Hematopoietic multipotent progenitor cell treated with erythropoietin and hydrocortisone succinate and interleukin-3 and kit ligand, for 17 days (in vitro differentiated cells): ENCODE results near the gene DCDC2B.
"Not testable (repeated sequence)": the region's sequence is repeated elsewhere in the genome, so short reads cannot be mapped to it uniquely, and the experiment has no call there.

ENCODE experiments used
- DNase-seq: peaks from one replicate; pipeline ENCODE4 v3.0.0-alpha.2; 2015; ENCODE audit warnings: low spot score

The DCDC2B gene

DNA sequence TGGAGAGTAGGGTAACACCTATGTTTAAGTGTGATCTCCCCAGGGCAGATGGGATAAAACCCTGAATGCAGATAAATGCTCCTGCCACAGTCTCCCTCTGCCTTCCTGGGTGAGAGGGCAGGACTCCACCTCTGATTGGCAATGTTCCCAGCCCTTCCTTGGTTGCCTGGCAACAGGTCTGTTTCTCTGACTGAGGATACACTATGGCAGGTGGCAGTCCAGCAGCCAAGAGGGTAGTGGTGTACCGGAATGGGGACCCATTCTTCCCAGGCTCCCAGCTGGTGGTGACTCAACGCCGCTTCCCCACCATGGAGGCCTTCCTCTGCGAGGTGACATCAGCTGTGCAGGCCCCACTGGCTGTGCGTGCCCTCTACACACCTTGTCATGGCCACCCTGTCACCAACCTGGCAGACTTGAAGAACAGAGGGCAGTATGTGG is at the start of gene DCDC2B:
DCDC2B (plus strand) TSS at position 199 of the 438 bp plus-strand sequence; CDS start at position 204, 5 bp downstream.
- DNase-seq = peak; percentile 87

DNA sequence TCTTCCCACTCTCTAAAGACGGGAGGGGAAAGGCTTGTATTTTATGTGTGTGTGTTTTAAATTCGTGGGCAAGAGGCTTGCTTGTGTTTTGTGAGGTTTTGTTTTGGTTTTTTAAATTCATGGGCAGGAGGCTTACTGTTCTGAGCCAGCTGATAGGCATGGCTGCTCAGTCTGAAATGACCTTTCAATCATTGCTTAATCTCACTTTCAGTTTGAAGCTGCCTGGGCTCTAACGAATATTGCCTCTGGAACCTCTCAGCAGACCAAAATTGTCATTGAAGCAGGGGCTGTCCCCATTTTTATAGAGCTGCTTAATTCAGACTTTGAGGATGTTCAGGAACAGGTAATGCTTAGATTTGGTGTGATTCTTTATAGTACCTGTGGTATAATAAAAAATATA is 49.7 kb upstream of the DCDC2B start:
- DNase-seq = no peak

DNA sequence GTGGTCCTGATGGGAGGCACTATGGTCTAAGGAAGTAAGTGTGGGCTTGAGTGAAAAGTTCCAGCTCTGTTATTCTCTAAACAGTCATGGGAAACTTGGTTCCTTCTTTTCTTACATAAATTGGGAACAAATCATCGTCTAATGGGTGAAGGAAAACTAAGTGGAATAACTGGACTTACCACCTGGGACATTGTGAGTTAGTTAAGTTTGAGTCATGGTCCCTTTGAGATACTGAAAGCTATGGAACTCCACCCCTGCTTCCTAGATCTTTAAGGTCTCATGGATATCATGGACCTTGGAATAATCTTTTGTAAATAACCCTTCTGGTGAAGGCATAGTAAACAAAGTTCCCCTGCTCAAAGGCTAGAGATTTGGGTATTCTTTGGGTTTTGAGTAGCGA is 45.5 kb upstream of the DCDC2B start:
- no peak for DNase-seq

DNA sequence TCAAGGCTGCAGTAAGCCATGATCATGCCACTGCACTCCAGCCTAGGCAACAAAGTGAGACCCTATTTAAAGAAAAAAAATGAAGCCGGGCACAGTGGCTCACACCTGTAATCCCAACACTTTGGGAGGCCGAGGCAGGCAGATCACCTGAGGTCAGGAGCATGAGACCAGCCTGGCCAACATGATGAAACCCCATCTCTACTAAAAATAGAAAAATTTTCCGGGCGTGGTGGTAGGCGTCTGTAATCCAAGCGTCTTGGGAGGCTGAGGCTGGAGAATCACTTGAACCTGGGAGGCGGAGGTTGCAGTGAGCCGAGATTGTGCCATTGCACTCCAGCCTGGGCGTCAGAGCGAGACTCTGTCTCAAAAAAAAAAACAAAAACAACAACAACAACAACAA is 43.3 kb upstream of the DCDC2B start:
- not testable (repeated sequence) for DNase-seq

DNA sequence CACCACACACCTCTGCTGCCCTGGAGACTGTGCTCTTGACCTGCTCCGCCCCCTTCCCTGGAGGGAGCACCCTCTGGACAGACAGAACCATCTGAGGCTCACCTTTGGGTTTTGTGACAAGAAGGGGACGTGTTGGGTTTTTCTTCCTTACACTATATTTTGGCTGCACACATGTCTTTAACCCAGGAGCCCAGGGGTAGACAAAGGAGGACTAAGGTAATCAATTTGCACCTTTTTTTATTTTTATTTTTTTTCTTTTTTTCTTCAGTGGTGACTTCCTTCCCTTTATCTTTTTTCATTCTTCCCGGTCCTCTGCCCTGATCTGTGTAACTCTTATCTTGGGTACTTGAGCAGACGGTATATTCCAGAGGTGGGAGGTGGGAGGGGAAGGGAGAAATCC is 37.9 kb upstream of the DCDC2B start:
- DNase-seq = no peak

DNA sequence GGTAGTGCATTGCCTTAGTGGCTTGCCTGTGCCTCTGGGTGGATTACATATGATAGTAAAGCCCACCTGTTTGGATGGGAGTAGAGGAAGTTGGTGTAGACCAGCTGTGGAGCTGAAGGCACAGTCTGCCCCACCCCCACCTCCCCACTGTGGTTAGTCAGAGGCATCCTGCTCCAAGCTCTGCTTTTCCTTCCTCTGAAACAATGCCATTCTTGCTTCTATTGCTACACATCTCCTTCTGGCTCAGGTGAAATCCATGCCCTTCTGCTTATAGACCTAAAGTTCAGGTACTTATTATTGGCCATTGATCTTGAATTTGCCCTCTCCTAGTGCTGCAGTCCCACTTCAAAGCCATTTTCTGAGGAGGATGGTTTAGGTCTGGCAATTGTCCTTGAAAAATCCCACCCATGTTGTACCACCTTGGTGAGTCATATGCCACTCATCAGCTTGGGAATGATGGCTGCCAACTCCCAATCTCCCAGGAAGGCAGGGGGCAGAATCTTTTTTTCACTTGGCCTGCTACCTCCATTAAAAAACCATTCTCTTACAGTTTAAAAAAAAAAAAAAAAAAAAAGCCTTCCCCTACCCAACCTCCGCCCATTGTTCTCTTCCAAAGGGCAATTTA is 36.2 kb upstream of the DCDC2B start:
- DNase-seq = no peak

DNA sequence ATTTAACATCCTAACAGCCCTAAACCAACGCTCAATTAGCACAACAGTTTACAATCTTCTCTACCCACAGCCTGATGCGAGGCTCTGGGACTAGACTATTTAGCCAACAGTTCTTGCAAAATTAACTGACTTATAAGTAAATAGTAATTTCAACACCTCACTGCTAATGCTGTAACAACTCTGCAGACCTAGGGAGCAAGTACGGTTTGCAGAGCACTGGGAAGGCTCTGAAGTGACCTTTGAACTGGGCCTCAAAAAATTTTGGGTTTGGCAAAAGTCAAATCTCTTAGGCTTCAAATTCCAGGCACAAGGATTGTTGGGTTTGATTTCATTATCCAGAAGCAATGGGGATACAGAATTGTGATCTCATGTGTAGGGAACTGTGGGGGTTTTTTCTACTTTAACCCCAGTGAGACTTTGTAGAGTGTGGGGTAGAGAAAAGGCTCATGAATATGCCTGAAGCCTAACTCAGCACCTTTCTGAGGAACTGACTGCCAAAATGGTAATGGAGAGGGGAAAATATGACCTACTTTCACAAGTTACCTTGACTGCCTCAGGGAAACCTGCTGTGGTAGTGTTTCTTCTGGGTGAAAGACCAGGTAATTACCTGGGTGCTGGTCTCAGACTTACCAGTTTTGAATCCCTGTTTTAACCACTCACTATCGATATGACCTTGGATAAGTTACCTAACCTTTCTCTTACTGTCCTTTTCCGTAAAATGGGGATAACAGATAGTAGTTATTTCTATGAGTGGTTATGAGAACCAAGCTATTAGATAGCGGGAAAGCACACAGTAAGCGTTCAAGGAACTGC is 30.3 kb upstream of the DCDC2B start:
- DNase-seq = no peak

DNA sequence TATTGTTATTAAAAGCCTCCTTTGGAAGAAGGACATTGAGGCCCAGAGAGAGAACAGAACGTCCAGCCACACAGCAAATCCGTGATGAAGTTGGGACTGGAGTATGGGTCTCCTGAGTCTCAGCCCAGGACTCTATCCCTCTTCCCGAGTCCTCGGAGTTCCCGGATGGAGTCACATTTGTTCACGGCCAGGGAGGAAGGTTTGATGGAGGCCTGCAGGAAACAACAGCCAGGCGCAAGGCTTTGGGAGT is 29.8 kb upstream of the DCDC2B start:
- DNase-seq = no peak

DNA sequence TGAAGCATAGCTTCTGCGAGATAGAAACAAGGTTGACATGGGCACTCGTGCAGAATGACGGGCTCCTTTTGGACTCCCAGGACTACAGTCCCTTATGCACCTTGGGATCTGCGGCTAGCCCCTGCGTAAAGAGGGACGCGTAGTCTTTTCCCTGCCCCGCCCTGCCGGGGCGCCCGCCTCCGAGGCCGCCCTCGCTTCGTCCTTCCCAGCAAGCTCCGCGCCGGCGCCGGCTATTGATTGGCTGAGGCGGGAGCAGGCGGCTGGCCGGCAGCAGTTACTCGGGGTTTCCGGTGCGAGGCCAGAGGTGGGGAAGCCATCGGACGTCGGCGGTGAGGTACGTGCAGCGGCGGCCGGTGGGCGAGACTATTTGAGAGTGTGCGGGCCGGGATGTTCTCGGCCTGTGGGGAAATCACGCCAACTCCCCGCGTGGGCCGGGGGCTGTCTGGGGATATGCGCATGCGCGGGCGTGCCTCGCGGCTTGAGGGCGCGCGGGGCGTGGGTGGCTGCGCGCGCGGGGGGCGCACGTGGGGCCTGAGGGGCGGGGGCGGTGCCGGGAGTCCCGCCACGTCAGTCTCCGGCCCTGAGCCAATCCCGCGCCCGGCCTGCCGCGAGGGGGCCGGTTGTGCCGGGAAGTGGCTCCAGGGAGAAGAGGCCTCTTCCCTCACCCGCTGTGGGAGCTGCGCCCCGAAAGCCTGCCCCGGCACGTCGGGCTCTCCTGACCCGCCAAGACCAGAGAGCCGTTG is 29.3 kb upstream of the DCDC2B start, which contains the start of gene TXLNA:
TXLNA (plus strand) TSS at position 233 of the 743 bp plus-strand sequence. CDS start 671 bp downstream, outside the sequence.
- DNase-seq = peak; percentile 84

DNA sequence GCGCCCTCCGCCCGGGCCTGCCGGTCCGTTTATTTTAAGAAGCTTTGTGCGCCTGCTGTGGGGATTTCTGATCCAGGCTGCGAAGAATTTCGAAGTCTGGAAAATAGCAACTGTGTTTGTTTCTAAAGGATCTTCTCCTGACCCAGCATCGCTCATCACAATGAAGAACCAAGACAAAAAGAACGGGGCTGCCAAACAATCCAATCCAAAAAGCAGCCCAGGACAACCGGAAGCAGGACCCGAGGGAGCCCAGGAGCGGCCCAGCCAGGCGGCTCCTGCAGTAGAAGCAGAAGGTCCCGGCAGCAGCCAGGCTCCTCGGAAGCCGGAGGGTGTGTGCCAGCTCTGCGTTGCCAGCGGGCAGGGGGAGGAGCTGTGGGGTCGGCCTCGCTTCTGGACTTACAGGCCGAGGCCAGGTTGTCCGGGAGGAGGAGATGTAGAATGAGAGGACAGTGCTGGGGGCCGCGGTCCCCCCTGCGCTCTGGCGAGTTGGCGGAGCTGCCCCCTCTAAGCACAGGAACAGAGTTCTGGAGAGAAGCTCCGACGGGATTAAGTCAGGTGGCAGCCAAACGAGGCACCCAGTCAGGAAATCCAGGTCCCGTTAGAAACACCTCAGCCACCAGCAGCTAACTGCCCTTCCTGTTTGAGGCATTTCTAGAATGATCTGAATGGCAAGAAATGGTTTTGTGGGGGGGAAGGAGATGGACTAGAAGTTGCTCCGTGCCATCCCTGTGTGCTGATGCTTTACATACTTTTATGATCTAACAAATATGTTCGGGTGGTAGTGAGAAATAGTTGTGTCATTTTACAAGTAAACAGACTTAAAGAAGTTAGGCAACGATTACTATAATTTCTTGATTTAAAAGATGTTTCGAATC is 28.5 kb upstream of the DCDC2B start:
- peak; percentile 22 for DNase-seq

DNA sequence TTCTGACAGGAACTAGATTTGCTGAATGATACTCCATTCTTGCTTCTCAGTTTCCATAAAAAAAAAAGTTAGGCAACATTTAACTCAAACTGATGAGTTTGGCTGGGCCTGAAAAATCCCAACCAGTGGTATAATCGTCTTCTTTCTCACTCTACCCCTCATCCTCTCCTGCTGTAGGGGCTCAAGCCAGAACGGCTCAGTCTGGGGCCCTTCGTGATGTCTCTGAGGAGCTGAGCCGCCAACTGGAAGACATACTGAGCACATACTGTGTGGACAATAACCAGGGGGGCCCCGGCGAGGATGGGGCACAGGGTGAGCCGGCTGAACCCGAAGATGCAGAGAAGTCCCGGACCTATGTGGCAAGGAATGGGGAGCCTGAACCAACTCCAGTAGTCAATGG is 27.8 kb upstream of the DCDC2B start:
- DNase-seq = no peak

DNA sequence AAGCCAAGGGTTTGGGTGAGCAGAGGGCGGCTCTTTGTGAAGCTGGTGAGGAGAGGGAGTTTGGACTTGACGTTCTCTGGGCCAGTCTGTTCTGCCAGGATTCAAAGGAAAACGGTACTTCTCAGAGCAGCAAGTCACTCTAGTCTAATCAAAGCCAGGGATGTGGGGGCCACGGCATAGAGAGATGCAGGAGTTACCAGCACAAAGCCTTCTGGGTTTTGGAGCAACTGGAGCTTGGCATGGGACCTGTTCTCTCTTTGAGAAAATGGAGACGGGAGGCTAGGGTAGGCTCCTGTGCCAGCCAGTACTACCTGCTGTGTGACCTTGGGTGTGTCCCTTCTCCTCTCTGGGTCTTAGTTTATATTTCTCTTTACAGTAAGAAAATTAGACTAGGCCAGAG is 27.3 kb upstream of the DCDC2B start:
- no peak for DNase-seq

DNA sequence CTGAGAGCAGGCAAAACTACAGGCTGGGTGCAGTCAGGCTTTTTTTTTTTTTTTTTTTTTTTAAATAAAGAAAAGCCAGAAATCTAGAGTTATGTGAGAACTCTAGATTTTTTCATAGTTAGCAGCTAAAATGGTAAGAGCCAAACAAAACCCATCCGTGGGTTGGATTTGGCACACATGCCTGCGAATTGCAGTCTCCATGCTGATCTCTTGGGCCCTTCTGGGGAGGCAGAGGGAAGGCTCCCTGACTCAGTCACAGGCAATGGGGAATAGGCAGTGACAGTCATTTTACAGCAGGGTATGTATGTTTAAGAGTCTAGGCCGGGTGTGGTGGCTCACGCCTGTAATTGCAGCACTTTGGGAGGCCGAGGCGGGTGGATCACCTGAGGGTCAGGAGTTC is 26.8 kb upstream of the DCDC2B start:
- DNase-seq = no peak

DNA sequence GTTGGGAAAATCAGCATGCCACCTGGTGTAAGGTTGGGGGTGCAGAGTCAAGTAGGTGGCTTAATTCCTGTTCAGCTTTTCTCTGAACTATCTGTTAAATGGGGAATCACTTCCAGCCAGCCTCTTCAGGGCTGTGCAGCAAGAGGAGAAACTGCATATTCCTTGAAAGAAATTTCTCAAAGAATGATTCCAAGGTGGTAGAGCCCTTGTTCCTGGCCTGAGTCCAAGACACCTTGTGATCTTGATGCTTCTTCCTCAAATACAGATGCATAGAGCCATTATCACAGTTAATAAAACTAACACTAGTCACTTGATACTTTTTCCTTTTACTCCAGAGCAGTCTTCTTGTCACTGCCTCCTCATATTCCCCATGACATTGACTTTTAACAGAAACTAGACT is 24.2 kb upstream of the DCDC2B start:
- no peak for DNase-seq

DNA sequence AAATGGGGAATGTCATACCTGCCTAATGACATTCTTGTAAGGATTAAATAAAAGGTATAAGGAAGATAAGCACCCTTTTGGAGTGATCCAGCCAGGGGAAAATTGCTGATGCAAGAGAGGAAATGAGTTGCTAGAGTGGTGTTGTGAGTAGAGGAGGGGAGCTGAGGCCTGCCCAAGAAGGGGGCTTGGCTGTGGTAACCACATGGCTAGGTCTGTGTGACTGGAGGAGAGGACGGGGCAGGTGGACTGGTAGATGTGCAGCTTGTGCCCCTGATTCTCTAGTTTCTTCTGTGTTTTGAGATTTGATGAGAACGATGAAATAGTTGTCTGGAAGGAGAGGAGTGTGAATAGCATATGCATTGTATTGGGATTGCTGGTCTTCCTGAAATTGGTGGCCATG is 22.8 kb upstream of the DCDC2B start:
- no peak for DNase-seq

DNA sequence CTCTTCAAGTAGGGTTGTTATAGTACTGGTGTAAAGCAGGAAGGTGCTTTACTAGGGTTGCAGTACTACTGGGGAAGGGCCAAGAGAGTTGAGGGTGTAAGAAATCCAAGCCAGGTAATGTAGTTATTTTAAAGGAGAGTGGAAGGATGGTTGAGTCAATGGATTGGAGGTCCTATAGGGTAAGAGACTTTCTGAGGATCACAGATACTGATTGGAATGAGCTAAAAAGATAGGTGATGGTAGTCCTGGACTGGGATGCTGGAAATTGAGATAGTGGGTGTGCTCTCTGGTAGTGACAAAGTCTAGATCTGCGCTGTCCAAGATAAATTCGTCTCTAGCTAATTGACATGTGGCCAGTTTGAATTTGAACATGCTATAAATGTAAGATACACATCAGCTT is 22.4 kb upstream of the DCDC2B start:
- no peak for DNase-seq

DNA sequence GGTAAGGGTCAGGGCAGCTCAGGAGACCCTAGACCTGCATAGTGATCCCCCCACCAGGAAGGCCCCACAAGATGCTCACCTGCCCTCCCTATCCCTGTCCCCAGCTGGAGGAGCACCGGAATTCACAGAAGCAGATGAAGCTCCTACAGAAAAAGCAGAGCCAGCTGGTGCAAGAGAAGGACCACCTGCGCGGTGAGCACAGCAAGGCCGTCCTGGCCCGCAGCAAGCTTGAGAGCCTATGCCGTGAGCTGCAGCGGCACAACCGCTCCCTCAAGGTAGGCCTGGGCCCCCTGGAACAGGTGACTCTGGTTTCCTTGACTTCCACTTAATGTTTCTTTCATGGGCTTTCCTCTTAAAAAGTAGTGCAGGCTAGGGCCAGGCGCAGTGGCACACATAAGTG is 21.0 kb upstream of the DCDC2B start:
- no peak for DNase-seq

DNA sequence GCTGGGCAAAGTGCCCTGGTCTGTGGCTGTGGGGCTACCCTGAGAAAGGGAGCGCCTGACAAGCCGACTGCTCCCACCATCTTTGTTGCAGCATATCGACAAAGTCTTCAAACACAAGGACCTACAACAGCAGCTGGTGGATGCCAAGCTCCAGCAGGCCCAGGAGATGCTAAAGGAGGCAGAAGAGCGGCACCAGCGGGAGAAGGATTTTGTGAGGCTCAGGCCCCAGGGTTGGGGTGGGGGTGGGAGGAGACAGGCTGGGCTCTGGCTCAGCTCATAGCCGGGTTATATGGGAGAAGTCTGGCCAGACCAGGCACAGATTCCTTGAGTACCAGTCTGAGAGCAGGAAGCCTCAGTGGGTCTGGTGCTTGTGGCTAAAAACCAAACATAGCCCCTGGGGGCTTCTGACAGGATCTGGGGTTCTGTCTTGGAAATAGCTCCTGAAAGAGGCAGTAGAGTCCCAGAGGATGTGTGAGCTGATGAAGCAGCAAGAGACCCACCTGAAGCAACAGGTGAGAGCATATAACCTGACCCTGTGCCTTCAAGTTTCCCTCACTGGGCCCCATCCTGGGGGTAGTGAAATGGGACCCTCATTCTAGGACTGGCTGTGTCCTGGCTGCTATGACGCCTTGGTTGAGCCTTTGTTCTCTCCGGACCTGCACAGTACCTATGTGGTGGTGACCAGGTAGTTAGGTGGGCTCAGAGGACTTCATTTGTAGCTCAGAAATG is 16.5 kb upstream of the DCDC2B start:
- no peak for DNase-seq

DNA sequence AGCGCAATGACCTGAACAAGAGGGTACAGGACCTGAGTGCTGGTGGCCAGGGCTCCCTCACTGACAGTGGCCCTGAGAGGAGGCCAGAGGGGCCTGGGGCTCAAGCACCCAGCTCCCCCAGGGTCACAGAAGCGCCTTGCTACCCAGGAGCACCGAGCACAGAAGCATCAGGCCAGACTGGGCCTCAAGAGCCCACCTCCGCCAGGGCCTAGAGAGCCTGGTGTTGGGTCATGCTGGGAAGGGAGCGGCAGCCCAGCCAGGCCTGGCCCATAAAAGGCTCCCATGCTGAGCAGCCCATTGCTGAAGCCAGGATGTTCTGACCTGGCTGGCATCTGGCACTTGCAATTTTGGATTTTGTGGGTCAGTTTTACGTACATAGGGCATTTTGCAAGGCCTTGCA is 13.9 kb upstream of the DCDC2B start:
- no peak for DNase-seq

DNA sequence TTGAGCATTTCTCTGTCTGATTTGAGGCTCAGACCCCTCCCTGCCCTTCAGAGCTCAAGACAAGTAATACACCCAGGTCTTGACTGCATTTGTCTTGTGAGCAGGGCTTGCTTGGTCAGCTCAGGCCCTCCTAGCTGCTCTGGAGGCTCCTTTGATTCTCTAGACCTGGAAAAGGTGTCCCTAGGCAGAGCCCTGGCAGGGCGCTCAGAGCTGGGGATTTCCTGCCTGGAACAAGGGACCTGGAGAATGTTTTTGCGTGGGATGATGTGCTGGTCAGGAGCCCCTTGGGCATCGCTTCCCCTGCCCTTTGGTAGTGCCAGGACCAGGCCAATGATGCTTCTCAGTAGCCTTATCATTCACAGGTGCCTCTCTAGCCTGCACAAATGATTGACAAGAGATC is 13.4 kb upstream of the DCDC2B start:
- no peak for DNase-seq

DNA sequence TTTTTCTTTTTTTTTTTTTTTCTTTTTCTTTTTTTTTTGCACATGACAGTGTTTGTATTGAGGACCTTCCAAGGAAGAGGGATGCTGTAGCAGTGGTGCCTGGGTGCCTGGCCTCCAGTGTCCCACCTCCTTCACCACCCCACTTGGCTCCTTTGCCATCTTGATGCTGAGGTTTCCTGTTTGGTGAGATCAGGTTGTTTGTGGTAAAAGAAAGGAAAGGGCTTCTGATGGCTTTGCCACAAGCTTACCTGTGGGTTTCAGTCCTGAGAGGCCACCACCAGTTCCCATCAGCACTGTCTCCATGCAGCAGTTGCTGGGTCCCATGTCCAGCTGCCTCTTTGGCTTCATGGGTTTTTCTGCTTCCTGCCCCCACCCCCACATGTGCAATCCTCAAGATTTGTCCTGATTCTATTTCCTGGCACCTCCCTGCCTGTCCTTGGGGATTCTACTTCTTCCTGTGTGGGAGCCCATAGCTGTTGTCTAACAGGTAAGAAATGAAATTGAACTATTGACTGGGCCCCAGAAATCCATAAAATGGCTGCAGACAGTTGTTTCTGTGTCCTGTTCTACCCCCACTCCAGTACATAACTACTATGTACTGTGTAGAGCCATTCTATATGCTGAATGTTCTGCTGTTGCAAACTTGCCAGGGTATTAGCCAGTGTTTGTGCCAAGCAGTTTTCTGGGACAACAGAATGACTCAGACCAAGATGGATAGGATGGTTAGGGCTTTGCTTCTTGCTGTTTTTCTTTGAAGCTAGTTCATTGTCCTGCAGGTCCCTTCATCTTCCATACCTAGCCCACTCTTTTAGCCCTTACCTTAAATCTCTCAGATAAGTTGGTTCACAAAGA is 12.7 kb upstream of the DCDC2B start:
- DNase-seq = no peak
